GM18907 (cell line): ENCODE results near the gene ROCK1.

Experiments used
- ATAC-seq: cut with Tn5 transposase; IDR thresholded peaks from one replicate; pipeline ENCODE4 v1.9.1; 2021; ENCODE audit warnings: mild to moderate bottlenecking, moderate library complexity; ENCODE audit not compliant: unreplicated experiment

ROCK1 gene

DNA sequence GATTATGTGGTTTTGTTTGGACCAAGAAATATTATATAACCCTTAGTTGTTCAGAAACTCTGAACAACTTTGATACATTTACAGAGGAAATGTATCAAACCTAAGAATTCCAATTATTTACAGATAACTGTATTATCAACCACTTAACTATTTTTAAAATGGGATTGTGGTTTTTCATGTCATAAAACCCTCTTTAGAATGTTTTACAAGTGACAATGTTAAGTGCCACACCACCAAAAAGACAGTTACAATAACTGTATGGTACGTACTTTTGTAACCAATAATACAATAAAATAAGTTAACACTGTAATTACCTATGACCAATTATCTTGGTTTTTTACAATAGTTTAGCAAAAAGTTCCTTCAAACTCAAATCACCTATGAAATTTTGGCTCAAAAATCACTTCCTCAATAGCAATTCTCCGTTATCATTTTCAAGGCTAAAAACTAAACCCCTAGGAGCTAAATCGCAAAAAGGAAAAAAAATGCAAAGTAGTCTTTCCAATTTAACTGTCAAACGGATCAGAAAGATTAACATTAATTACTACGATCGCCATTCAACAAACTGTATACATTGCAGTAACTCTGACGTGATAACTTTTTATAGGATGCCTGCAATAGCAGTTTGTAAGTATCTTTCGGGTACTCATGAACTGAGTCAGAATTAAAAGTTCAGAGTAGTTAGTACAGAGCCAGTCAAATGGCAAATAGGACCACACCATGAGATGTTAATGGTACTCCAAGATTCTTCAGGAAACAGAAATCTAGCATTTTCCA, 1.5 kb downstream of the ROCK1 start:
- ATAC-seq = no peak

GRCh38 chr18:21105936-21106335, 5.7 kb downstream of the ROCK1 start:
- peak; percentile 51 for ATAC-seq

DNA sequence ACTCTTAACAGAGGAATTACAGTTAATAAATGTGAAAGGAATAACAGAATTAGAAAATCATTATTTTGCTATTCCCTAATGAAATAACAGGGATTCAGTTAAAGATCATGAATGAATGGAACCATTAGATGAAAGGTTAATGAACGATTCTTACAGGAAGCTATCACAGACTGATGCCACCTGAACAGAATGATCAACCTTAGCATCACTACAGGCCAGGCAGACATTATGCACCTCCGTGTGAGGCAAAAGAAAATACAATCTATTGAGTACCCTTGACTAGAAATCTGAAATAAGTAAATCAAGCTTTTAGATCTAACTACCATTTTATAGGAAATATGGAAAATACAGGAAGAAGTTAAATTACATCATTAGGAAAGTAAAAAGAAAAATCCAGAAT, 10.4 kb downstream of the ROCK1 start:
- ATAC-seq = no peak

- no peak for ATAC-seq
These were observed 10.9 kb downstream of the ROCK1 start for GRCh38 chr18:21100678-21101077.

GRCh38 chr18:21100146-21100545, 11.5 kb downstream of the ROCK1 start:
- ATAC-seq = no peak

DNA sequence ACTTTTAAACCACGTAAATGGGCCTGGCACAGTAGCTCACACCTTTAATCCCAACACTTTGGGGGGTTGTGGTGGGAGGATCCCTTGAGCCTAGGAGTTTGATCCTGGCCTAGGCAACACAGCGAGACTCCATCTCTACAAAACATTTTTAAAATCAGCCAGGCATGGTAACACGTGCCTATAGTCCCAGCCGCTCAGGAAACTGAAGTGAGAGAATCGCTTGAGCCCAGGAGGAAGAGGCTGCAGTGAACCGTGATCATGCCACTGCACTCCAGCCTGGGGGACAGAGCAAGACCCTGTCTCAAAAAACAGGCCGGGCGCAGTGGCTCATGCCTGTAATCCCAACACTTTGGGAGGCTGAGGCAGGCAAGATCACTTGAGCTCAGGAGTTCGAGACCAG, 12.2 kb downstream of the ROCK1 start:
- peak; percentile 88 for ATAC-seq

- no peak for ATAC-seq
These were observed 14.9 kb downstream of the ROCK1 start for GRCh38 chr18:21096760-21097159.

DNA sequence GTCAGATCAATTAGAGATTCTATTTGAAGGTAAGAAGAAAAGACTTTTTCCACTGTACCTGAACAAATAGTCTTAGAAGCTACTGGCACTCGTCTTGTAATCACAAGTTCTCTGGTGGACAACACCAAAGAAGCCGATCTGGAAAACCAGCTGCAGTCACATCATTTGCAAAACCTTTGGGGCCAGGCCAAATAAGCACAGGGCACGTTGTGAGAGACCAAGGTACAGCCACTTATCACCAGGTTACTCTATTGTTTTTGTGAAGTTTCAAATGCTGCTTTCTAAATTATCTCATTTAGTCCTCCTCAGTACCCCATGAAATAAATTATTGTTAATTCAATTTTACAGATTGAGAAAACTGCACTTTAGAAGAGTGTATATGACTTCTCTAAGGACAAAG, 18.5 kb downstream of the ROCK1 start:
- ATAC-seq = no peak

GRCh38 chr18:21090680-21091079, 20.9 kb downstream of the ROCK1 start:
- ATAC-seq = no peak

GRCh38 chr18:21085579-21086166, 25.9 kb downstream of the ROCK1 start:
- ATAC-seq = no peak

- no peak for ATAC-seq
These were observed 27.0 kb downstream of the ROCK1 start for GRCh38 chr18:21084511-21085078.

- no peak for ATAC-seq
These were observed 28.6 kb downstream of the ROCK1 start for GRCh38 chr18:21083017-21083416.

DNA sequence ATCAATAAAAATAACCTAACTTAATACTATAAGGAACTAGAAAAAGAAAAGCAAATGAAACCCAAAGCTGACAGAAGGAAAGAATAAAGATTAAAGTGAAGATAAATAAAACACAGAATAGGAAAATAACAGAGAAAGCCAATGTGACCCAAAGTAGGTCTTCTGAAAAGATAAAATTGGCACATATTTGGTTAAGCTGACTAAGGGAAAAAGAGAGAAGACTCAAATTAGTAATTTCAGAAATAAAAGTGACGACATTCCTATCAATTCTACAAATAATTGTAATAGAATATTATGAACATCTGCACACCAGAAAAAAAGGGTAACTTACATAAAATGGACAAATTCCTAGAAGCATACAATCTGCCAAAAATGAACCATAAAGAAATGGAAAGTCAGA, 30.2 kb downstream of the ROCK1 start:
- ATAC-seq = no peak

- no peak for ATAC-seq
These were observed 31.0 kb downstream of the ROCK1 start for GRCh38 chr18:21080576-21080975.

DNA sequence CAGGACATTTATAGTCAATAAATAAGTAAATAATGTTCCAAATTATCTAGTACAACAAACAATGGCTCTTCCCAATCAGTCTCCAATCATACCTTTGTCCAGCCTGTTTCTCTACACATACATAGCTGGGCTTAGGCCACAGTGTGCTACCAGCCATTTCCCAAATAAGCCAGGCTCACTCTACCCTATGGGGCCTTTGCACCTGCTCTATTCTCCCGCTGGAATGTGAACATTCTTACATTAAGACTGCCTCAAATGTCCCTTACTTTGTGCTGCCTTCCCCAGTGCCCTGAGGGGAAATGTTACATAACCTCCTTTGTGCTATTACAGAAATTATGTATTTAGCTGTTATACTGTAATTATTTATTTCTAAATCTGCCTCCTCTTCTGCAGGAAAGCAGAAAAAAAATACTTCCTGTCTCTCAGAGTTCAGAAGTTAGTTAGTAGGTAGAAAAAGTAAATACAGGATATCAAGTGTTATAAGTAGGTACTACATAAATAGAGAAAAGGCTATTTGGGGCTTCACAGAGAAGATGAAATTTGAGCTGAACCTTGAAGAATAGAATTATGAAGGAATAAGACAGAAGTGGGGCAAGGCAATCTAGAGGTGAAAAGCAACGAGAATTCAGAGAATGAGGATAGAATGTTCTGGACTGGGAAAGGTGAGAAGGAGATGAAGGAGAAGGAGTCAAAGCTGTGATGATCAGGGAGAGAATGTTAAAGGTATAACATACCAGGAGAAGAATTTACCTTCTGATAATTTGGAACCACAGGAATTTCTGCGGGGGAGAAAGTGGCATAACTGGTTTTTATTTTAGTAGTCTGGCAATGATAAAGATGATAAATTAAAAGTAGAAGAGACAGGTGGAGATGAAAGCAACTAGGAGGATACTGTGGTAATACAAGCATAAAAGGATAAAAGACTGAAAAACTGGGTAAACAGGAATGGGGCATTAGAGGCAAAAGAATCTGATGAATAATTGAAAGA, 37.0 kb downstream of the ROCK1 start:
- no peak for ATAC-seq

- ATAC-seq = no peak
These were observed 38.4 kb downstream of the ROCK1 start for GRCh38 chr18:21073180-21073579.

DNA sequence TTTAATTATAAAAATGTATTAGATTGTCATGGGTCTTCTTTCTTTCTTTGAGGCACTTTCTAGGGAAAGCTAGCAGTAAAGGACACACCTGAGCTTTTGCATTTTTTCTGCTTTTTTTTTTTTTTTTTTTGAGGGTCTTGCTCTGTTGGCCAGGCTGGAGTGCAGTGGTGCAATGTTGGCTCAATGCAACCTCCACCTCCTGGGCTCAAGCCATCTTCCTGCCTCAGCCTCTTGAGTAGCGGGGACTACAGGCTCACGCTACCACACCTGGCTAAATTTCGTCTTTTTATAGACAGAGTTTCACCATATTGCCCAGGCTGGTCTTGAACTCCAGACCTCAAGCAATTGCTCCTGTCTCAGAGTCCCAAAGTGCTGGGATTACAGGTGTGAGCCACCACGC, 40.5 kb downstream of the ROCK1 start:
- ATAC-seq = no peak

DNA sequence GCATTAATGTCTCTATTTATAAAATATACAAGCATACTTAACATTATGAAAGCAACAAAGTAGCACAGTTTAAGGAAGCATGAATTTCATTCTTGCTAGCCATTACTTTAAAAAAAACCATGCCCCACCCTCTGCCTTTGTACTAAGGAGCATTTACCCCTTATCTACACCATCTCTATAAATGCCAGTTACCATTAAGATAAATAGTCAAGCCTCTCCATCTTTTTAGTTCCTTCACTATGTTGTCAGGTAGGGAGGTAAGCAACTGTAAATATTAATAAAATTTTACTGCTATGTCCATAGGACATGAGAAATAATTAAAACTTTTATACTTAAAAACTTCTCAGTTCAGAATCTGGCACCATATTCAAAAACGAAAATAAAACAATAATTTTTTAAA, 42.1 kb downstream of the ROCK1 start:
- no peak for ATAC-seq

- no peak for ATAC-seq
These were observed 47.3 kb downstream of the ROCK1 start for GRCh38 chr18:21064347-21064746.

DNA sequence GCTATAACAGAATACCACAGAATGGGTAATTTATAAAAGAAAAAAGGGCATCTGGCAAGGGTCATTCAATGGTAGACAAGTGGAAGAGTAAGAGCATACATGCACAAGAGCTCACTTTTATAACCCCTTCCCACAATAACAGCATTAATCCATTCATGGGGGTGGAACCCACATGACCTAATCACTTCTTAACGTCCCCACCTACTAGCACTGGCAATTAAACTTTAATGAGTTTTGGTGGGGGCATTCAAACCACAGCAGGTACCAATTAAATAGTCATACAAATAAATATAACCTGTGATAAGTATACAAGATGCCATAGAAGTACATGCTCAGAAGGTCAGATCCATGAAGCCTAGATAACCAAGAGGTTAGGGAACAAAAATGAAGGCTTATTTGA, 48.6 kb downstream of the ROCK1 start:
- no peak for ATAC-seq

DNA sequence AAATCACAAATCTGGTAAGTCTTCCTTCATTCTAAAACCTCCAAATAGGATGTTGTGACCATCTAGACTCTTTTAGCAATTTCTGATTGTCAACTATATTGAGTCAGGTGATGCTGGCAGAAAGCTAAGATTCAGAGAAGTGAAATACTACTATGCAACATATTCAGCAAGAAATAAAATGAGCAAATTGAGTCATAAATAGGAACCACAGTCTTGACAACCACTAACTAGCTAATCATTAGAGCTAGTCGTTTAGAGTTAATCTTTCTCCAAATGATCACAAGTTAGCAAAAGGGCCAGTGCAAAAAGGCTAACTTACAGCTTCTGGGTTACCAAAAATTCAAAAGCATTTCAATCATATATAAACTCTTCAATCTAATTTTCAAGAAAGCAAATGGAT, 54.5 kb downstream of the ROCK1 start:
- ATAC-seq = peak; percentile 77
